ENCODE measurements around the gene STAP2. TPM values are rescaled to one million over a fixed set of nuclear protein-coding genes. Genes with fewer than 3 reads are reported as not detected.
A peak's percentile ranks its signal among the peaks of the same experiment; 100 is the strongest.

Gene STAP2
- total RNA-seq, 2 experiments from 2014 or later: 1.7 to 1.8 TPM

- H3K4me3 Mint-ChIP-seq: peak overlapping the region; percentile 74
- peak overlapping the region; percentile 71 for H3K27ac Mint-ChIP-seq
- TF ChIP-seq CTCF (IDR thresholded peaks at IDR 0.05): no peak
- Histone ChIP-seq H3K36me3 (ENCODE audit: insufficient read depth, low read length) (peaks cover 25% of the 10 kb centered on the region), H3K27me3 (ENCODE audit: control insufficient read depth in 1 of 2, insufficient read depth in 2 of 2, low read length in 2 of 2) (no peaks in the 10 kb centered on the region), H3K4me3 (ENCODE audit: low read length) (no peak overlapping the region), H3K27ac (ENCODE audit: low read depth in 1 of 2, low read length in 2 of 2) (no peak overlapping the region), H3K9me3 (ENCODE audit: control insufficient read depth in 1 of 2, insufficient read depth in 1 of 2, low read length in 2 of 2) (no peaks in the 10 kb centered on the region), H3K4me1 (ENCODE audit: insufficient read depth, low read length) (peaks cover 100% of the 10 kb centered on the region)
- no peaks in the 10 kb centered on the region for H3K27me3 Mint-ChIP-seq
- CTCF ChIA-PET: interaction anchor here (1.2 to 2.2 kb wide), 2 partner anchors 22 to 24 kb away, joined by 4 to 8 read pairs; partner anchors contain the start of gene SH3GL1
- H3K9me3 Mint-ChIP-seq: no peaks in the 10 kb centered on the region
- POLR2A ChIA-PET: interaction anchor here (1.4 kb wide), 1 partner anchor 26 kb away, joined by 4 read pairs; the partner anchor contains the start of gene CHAF1A
- H3K4me1 Mint-ChIP-seq (ENCODE audit: low read depth): peaks cover 44% of the 10 kb centered on the region
- ATAC-seq (ENCODE audit: poor library complexity) (no peak), DNase-seq (no peak)
- H3K36me3 Mint-ChIP-seq (ENCODE audit: low read depth): peaks cover 10% of the 10 kb centered on the region
- intact Hi-C loops (cut with DNase I, micrococcal nuclease): no loop called here
Measured at GRCh38 chr19:4376028-4376670, 37.5 kb upstream of the STAP2 start.

GRCh38 chr19:4375164-4376027 is 36.8 kb upstream of the STAP2 start:
- intact Hi-C loops (cut with DNase I, micrococcal nuclease): loop anchor here in 1 of 2 experiments (2.0 kb wide), 1 partner anchor 15 kb away; no protein-coding TSS in a partner anchor
- H3K9me3 Mint-ChIP-seq: no peaks in the 10 kb centered on the region
- ChIA-PET POLR2A (interaction anchor here (1.4 kb wide), 1 partner anchor 27 kb away, joined by 4 read pairs; the partner anchor contains the start of gene CHAF1A), CTCF (interaction anchor here (0.7 to 2.2 kb wide), 3 partner anchors 23 to 32 kb away, joined by 4 to 8 read pairs (median 4); partner anchors contain the start of genes MPND and SH3GL1)
- H3K36me3 Mint-ChIP-seq (ENCODE audit: low read depth): peaks cover 10% of the 10 kb centered on the region
- TF ChIP-seq CTCF (IDR thresholded peaks at IDR 0.05): no peak
- H3K27ac ChIP-seq (ENCODE audit: low read depth in 1 of 2, low read length in 2 of 2): no peak overlapping the region
- peaks cover 44% of the 10 kb centered on the region for H3K4me1 Mint-ChIP-seq (ENCODE audit: low read depth)
- DNase-seq: no peak
- no peaks in the 10 kb centered on the region for H3K9me3 ChIP-seq (ENCODE audit: control insufficient read depth in 1 of 2, insufficient read depth in 1 of 2, low read length in 2 of 2)
- no peak for ATAC-seq (ENCODE audit: poor library complexity)
- H3K4me3 ChIP-seq (ENCODE audit: low read length): no peak overlapping the region
- peaks cover 28% of the 10 kb centered on the region for H3K36me3 ChIP-seq (ENCODE audit: insufficient read depth, low read length)
- peaks cover 100% of the 10 kb centered on the region for H3K4me1 ChIP-seq (ENCODE audit: insufficient read depth, low read length)
- H3K4me3 Mint-ChIP-seq: no peak overlapping the region
- H3K27ac Mint-ChIP-seq: peak overlapping the region; percentile 71
- H3K27me3 ChIP-seq (ENCODE audit: control insufficient read depth in 1 of 2, insufficient read depth in 2 of 2, low read length in 2 of 2): no peaks in the 10 kb centered on the region
- H3K27me3 Mint-ChIP-seq: no peaks in the 10 kb centered on the region

DNA sequence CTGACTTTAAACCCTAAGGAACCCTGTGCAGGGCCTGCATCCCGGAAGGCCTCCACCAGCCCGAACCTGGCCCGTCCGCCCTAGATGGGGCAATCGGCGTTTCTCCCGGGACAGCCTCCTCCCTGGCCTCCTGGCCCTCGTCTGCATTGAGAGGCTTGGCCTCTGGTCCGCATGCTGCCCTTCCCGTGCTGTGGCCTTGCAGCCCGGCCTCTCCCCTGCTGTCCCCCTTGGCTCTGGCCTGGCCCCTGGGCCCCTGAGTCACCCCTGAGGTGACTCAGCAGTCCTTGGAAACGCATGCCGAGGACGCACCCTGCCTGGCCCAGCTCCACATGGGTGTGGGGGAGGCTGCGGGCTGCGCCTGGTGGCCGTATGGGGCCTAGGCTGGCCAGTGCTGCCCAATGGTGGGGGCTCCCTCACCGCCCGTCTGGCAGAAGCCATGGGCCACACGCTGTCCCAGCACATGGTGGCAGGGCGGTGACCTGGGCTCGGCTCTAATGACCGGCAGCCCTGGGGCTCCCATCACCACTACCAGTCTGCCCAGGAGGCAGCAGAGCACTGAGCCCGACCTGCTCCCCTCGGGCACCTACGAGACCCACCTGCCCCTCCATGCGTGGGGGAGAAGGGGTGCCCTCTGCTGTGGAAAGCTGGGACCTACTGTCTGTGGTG is 36.0 kb upstream of the STAP2 start:
- POLR2A ChIA-PET: interaction anchor here (1.4 kb wide), 1 partner anchor 28 kb away, joined by 4 read pairs; the partner anchor contains the start of gene CHAF1A
- ATAC-seq (ENCODE audit: poor library complexity): no peak
- Mint-ChIP-seq H3K9me3 (no peaks in the 10 kb centered on the region), H3K36me3 (ENCODE audit: low read depth) (peaks cover 3% of the 10 kb centered on the region), H3K4me1 (ENCODE audit: low read depth) (peaks cover 42% of the 10 kb centered on the region), H3K4me3 (no peak overlapping the region), H3K27ac (no peak overlapping the region), H3K27me3 (no peaks in the 10 kb centered on the region)
- H3K9me3 ChIP-seq (ENCODE audit: control insufficient read depth in 1 of 2, insufficient read depth in 1 of 2, low read length in 2 of 2): no peaks in the 10 kb centered on the region
- intact Hi-C loops (cut with DNase I, micrococcal nuclease): loop anchor here in 1 of 2 experiments (2.0 kb wide), 1 partner anchor 16 kb away; no protein-coding TSS in a partner anchor
- peak in 2 of 14 experiments; percentile 44 to 60 for DNase-seq
- CTCF ChIA-PET: interaction anchor here (0.7 to 1.2 kb wide), 2 partner anchors 24 to 31 kb away, joined by 4 read pairs; partner anchors contain the start of gene MPND
- peaks cover 100% of the 10 kb centered on the region for H3K4me1 ChIP-seq (ENCODE audit: insufficient read depth, low read length)
- no peaks in the 10 kb centered on the region for H3K27me3 ChIP-seq (ENCODE audit: control insufficient read depth in 1 of 2, insufficient read depth in 2 of 2, low read length in 2 of 2)
- TF ChIP-seq CTCF (IDR thresholded peaks at IDR 0.05): no peak
- H3K4me3 ChIP-seq (ENCODE audit: low read length): no peak overlapping the region
- peak overlapping the region in 1 of 2 donors; percentile 9 for H3K27ac ChIP-seq (ENCODE audit: low read depth in 1 of 2, low read length in 2 of 2)
- peaks cover 28% of the 10 kb centered on the region for H3K36me3 ChIP-seq (ENCODE audit: insufficient read depth, low read length)
